Lung (tissue), 12 donors: ENCODE measurements around the gene SPP2. TPM values are rescaled to one million over a fixed set of nuclear protein-coding genes. Genes with fewer than 3 reads are reported as not detected.

ENCODE experiments used
- ATAC-seq: fragments of 200-7000 bp; cut with Tn5 transposase; one replicate; pipeline ENCODE4 v1.9.1; 2020; ENCODE audit warnings: moderate number of reproducible peaks; ENCODE audit not compliant: insufficient read depth, low FRiP score
- DNase-seq, 3 donors: peaks; one replicate each; pipeline ENCODE4 v3.0.0-alpha.2; 2013 to 2017
- H3K27ac ChIP-seq, 2 donors: one replicate each; pipeline ENCODE4 v1.5.1; 2013; ENCODE audit warnings: mild to moderate bottlenecking in 2 of 2, moderate library complexity in 2 of 2, control low read depth in 1 of 2, inconsistent platforms in 1 of 2, low read depth in 1 of 2, low read length in 1 of 2
- H3K27me3 ChIP-seq, 3 donors: one replicate each; pipeline ENCODE4 v1.5.1; 2013; ENCODE audit warnings: low read length in 2 of 3; ENCODE audit not compliant: control insufficient read depth in 3 of 3, insufficient read depth in 3 of 3
- H3K36me3 ChIP-seq, 4 donors: one replicate each; pipeline ENCODE4 v1.5.1; 2013; ENCODE audit warnings: low read length in 4 of 4, mild to moderate bottlenecking in 1 of 4, moderate library complexity in 1 of 4; ENCODE audit not compliant: control insufficient read depth in 4 of 4, insufficient read depth in 4 of 4
- H3K4me1 ChIP-seq, 5 donors: one replicate each; pipeline ENCODE4 v1.5.1; 2013; ENCODE audit warnings: low read length in 5 of 5, mild to moderate bottlenecking in 2 of 5, moderate library complexity in 1 of 5; ENCODE audit not compliant: control insufficient read depth in 5 of 5, insufficient read depth in 5 of 5
- H3K4me3 ChIP-seq: one replicate; pipeline ENCODE4 v1.5.1; 2013; ENCODE audit warnings: mild to moderate bottlenecking, control low read depth, moderate library complexity
- H3K9ac ChIP-seq, 2 donors: one replicate each; pipeline ENCODE4 v1.5.1; 2013; ENCODE audit warnings: low read length in 2 of 2, control low read depth in 1 of 2; ENCODE audit not compliant: insufficient read depth in 1 of 2
- H3K9me3 ChIP-seq, 4 donors: one replicate each; pipeline ENCODE4 v1.5.1; 2013; ENCODE audit warnings: low read length in 3 of 4, mild to moderate bottlenecking in 1 of 4, moderate library complexity in 1 of 4; ENCODE audit not compliant: control insufficient read depth in 4 of 4, insufficient read depth in 3 of 4
- WGBS, 2 donors: extraction: QIAGEN DNeasy Blood & Tissue Kit; methylation state at CpG; one replicate each; pipeline ENCODE4 v1.1.7; 2013; 5-methylcytosine and 5-hydroxymethylcytosine counted together
- polyA plus RNA-seq, 2 donors: library from polyadenylated mRNA; stranded (reverse); fragments of 200-250 nt; gene quantifications; one replicate each; pipeline ENCODE4 v1.2.1, GENCODE V29; 2013
- total RNA-seq, 2 donors: library from RNA; depleted of rRNA in 1 of 2; stranded (reverse); fragments of >200 nt in 1 of 2; gene quantifications; one replicate each; pipeline ENCODE4 v1.2.1, GENCODE V29; 2014 to 2021
- TF ChIP-seq, protein P1 (sequence below): IDR thresholded peaks from 2 replicates; pipeline ENCODE4 v1.5.1; 2012; ENCODE audit warnings: mild to moderate bottlenecking; ENCODE audit errors: control extremely low read depth, extremely low read depth
- donor health status: control.
- donor health status: control.
- donor health status: Bipolar disorder and iron deficiency.
- donor health status: healthy.
- donor health status: DM: yes; HTN: yes; CAD: no.

The SPP2 gene
- total and polyA plus RNA-seq, 4 donors: not detected

DNA sequence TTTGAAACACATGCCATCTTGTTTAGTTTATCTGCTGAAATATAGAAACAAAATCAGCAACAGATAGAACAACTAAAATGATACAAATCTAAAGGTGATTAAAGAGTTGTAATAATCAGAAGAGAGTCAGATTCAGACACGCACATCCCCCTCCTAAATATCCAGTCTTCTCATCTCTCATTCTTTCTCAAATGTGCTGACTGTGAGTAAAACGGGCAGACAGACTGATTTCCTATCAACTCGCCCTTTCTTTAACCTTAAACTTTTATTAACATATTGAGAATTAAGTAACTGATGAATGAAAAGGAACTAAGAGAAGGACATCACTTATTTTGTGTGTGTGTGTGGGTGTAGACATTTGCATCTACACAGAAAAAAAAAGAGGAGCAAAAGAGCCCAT is 34.6 kb upstream of the SPP2 start:
- Histone ChIP-seq H3K9me3 (no peaks in the 10 kb centered on the region), H3K36me3 (no peaks in the 10 kb centered on the region), H3K27ac (no peak overlapping the region), H3K9ac (no peak overlapping the region), H3K4me1 (no peaks in the 10 kb centered on the region), H3K27me3 (no peaks in the 10 kb centered on the region), H3K4me3 (no peak overlapping the region)
- no peak for DNase-seq
- ATAC-seq: no peak
- WGBS, 2 donors: 64 to 83% methylated on average over 3 of the region's 3 CpGs
- TF ChIP-seq, protein P1, sequence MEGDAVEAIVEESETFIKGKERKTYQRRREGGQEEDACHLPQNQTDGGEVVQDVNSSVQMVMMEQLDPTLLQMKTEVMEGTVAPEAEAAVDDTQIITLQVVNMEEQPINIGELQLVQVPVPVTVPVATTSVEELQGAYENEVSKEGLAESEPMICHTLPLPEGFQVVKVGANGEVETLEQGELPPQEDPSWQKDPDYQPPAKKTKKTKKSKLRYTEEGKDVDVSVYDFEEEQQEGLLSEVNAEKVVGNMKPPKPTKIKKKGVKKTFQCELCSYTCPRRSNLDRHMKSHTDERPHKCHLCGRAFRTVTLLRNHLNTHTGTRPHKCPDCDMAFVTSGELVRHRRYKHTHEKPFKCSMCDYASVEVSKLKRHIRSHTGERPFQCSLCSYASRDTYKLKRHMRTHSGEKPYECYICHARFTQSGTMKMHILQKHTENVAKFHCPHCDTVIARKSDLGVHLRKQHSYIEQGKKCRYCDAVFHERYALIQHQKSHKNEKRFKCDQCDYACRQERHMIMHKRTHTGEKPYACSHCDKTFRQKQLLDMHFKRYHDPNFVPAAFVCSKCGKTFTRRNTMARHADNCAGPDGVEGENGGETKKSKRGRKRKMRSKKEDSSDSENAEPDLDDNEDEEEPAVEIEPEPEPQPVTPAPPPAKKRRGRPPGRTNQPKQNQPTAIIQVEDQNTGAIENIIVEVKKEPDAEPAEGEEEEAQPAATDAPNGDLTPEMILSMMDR: no peak

DNA sequence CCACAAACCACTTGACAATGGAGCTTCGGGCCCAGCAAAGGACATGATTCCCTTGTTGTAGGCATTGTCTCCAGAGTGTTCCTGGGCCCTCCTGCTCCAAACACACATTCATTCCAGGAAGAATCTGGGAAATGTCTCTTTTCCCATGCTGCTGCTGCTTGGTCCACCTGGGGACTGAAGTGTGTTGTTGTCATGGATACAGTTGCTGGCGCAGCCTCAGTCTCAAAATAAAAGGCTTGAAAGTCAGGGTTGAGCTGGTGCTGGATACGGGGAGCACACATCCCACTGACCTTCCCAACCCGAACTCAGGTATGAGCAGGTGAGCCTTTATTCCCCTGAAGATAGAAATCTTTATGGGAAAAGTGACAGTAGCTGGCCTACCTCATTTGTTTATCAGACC is 30.6 kb upstream of the SPP2 start:
- no peak overlapping the region for H3K9ac ChIP-seq
- H3K36me3 ChIP-seq: no peaks in the 10 kb centered on the region
- no peaks in the 10 kb centered on the region for H3K4me1 ChIP-seq
- ATAC-seq (no peak), DNase-seq (no peak)
- no peak overlapping the region for H3K4me3 ChIP-seq
- no peak overlapping the region for H3K27ac ChIP-seq
- peaks cover 0 to 5% (median 1%) of the 10 kb centered on the region in 4 donors for H3K9me3 ChIP-seq
- H3K27me3 ChIP-seq: no peaks in the 10 kb centered on the region
- WGBS, 2 donors: 91 to 93% methylated on average over 4 of the region's 4 CpGs
- TF ChIP-seq, protein P1: no peak

DNA sequence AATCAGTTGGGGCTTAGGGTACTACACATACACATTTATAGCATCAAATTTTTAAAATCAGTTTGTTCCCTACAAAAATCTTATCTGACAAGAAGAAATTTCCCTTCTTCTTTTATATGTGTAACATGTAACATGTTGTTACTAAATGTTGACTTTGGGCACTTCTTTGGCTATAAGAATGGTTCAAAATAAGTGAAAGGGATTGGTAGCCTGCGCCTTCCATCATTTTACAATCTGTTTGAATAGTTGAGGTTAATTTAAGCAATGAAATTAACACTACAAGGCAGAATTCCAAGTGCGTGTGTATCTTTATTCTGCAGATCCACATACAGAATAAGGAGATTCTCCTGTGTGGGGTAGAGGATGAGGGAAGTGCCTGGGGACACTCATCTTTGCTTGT is 30.2 kb upstream of the SPP2 start:
- no peaks in the 10 kb centered on the region for H3K4me1 ChIP-seq
- no peaks in the 10 kb centered on the region for H3K27me3 ChIP-seq
- ATAC-seq: no peak
- no peaks in the 10 kb centered on the region for H3K36me3 ChIP-seq
- TF ChIP-seq, protein P1: no peak
- peaks cover 0 to 5% (median 1%) of the 10 kb centered on the region in 4 donors for H3K9me3 ChIP-seq
- no peak overlapping the region for H3K9ac ChIP-seq
- DNase-seq: no peak
- WGBS, 2 donors: 87 to 90% methylated on average over 2 of the region's 2 CpGs
- H3K27ac ChIP-seq: no peak overlapping the region
- H3K4me3 ChIP-seq: no peak overlapping the region

DNA sequence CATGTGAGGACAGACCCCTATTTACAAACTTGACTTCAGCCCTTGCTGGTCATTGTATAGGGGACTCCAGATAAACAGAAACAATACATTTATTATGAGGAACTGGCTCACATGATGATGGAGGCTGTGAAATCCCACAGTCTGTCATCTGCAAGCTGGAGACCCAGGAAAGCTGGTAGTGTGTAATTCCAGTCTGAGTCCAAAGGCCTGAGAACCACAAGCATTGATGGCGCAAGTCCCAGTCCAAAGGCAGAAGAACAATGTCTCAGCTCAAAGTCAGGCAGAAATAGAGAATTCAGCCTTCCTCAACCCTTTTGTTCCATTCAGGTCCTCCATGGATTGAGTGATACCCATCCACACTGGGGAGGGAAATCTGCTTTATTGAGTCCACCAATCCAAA is 28.1 kb upstream of the SPP2 start:
- WGBS, 2 donors: 95 to 98% methylated on average over 1 of the region's 1 CpG

More for the DNA sequence above, 28.1 kb upstream of the SPP2 start:
- H3K9ac ChIP-seq: no peak overlapping the region
- ATAC-seq: no peak
- H3K4me3 ChIP-seq: no peak overlapping the region
- H3K27ac ChIP-seq: no peak overlapping the region
- H3K27me3 ChIP-seq: no peaks in the 10 kb centered on the region
- peaks cover 0 to 3% (median 2%) of the 10 kb centered on the region in 5 donors for H3K4me1 ChIP-seq
- H3K36me3 ChIP-seq: no peaks in the 10 kb centered on the region
- TF ChIP-seq, protein P1: no peak
- H3K9me3 ChIP-seq: peaks cover 0 to 5% (median 1%) of the 10 kb centered on the region in 4 donors
- DNase-seq: no peak
